ENCODE results near the gene PARD3.

The PARD3 gene

DNA sequence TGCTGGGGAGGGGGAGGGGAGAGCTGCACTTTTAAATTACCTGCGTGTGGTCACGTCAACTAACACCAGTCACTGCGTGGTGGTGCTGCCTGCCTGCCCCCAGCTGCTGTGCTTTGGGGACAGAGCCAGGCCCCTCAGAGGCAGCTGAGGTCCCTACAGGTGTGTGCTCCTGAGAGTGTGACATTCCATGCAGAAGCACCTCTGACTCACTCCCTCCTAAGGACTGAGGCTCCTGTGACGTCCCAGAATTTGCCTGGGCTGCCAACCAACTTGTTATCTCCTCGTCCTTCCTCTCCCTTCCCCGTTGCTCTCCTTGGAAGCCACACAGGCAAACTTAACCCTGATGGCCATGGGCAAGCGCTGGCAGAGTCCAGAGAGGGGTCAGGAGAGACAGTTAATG lies 563.0 kb downstream of the PARD3 start:
- DNase-seq (ENCODE audit: low read depth) = no peak

DNA sequence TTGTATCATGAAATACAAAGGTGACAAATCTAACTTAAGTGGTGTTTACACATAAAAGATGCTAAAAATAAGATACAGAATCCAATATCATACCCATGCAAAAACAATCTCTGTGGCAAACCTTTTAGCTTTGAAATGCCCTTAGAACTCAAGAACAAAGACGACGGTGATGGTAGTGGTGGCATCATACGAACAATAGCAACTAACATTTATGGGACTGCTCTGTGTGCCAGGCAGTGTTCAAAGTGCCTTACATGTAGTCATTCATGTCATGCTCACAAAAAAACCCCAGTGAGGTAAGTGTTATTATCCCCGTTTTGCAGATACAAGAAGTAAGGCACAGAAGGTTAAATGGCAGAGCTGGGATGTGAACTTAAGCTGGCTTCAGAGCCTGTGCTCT lies 563.9 kb downstream of the PARD3 start:
- no peak for DNase-seq (ENCODE audit: low read depth)

DNA sequence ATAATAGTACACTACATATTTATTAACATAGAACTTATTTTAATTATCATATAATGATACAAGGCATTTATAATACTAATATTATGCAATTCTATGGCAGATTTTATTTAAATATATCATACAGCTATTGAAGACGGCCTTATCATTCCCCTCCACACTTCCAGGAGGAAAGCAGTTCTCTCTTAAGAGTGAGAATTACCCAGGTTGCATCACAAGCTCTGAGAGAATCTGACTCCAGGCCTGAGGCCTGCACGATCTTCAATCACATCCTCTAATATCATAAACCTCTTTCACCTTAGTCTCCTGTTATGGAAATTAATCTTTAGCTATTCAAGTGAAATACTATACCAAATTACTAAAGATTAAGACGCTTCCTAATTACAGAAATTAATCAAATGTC lies 564.4 kb downstream of the PARD3 start:
- no peak for DNase-seq (ENCODE audit: low read depth)

DNA sequence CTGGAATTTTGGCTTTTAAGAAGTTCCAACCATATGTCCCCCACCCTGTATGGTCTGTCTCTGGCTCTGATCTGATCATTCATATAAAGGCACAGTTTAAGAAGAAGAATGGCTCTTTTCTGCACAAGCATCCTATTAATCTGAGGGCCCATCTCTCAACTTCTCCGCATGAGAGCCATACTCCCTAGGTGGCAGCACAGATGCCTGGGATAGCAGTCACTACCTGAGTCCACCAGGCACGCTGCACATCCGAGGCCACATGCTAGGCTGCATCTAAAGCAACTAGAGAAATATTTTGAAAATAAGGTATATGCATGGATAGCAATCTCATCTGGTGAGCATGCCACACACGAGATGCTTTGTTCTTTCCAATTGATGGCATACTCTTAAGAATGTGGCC lies 565.5 kb downstream of the PARD3 start:
- DNase-seq (ENCODE audit: low read depth) = no peak

DNA sequence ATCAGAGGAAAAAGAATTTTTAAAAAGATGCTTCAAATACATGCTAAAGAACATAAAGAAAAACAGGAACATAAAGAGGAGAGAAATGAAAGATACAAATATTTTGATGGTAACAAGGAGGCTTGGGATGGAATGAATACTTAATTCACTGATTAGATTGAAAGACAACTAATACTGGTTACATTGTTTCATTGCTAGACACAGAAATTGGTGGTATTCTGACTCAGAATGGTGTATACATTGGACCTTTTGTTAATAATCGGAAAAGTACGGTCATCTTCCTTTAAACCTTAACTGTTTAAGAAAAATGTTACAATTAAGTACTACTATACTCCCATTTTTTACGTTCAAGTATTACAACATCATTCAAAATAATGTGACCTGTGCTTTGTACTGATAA lies 567.5 kb downstream of the PARD3 start:
- no peak for DNase-seq (ENCODE audit: low read depth)

DNA sequence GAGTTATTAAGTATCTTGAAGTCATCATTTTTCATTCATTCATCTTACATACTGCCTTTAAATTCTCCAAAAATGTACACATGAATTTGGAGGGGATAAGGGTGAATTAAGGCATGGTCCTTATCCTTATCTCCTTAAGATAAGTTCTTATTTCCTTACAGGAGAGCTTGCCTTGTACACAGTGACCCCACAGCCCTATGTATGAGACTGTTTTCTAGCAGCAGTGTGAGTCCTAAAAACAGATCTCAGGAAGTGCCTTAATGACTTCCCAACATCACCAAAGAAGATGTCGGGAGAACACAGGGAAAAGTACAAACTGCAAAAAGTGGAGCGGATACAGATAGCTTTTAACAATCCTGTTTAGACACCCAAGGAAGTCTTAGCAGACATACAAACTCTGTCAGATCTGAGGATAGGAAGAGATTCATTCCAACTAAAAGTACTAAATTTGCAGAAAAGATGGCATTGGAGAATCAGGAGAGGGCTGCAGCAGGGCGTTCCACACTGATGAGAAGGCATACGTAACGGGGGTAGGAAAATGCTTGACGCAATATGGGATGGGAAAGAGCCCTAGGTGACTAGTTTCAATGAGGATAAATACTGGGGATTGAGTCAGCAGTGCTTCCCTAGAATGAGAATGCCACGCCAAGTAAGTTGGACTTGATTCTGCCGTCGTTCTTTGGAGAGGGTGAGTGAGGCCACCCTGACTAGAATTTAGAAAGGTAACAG lies 570.2 kb downstream of the PARD3 start:
- DNase-seq (ENCODE audit: low read depth) = no peak

DNA sequence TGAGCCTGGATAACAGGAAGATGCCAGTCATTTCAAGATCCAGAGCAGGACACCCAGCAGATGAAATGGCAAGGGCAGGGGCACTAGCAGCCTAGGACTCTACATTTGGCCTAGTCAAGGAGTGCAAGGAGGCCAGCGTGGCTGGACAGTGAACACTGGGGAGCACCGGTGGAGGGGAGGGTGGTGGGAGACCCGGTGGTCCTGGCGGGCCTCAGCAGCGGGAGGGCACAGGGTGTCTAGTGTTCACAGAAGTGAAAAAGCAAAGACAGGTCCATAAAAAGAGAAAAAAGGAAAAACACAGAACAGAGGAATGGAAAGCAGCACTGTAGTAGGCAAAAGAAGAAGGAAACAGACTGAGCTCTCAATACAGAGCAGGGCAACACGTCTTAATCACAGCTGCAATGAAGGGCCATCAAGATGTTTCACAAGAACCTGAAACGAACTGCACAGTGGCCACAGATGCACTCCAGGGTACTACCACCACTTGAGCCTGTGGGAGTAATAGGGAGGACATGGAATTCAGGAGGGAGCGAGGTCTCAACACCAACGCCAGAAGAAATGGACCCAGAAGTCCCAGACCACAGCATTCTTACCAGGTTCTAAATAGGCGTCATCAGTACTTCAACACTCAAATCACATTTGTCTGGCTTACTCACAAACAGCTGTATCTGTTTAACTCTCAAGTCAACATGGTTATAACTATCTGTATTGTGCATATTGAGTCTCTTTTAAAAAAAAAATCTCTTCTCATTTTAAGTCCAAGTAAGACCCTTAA lies 573.7 kb downstream of the PARD3 start:
- DNase-seq (ENCODE audit: low read depth) = no peak

DNA sequence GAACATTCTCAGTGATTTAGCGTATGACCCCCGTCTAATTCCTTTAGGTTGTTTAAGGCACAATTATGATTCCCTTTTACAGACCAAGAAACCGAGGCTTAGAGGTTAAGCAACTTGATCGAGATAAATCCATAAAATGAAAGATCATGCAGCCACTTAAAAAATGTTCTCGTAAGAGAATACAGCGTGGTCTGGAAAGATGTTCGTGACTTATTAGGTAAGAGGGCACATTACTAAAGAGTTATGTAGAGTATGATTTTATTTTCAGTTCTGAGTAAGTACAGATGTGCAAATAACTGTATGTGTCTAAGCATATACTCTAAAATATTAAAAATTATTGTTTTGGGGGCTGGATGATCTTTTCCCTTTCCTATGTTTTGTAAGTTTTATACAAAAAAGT lies 575.1 kb downstream of the PARD3 start:
- no peak for DNase-seq (ENCODE audit: low read depth)

DNA sequence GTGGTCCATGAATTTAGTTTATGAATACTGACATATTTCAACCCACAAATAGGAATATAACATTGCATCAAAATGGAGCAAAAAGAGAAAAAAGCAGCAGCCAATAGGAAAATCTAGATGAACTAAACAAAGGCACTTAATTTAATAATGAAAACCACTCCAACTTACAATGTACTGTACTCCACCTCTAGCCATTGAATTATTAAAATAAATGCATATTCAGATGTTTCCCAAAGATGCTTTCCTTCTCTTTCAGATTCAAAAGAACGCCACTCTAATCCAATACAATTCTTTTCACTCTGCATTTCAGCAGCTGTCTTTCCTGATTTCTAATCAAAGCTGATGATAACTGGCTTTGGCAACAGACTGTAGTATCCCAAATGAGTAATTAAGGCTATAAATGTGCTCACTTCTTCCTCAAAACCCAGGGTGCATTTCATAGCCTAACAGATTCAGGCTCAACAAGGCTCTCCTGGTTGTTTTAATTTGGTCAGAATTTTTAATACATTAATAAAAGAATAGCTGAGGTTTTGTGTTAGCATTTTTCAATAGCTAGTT lies 577.1 kb downstream of the PARD3 start:
- no peak for DNase-seq (ENCODE audit: low read depth)

DNA sequence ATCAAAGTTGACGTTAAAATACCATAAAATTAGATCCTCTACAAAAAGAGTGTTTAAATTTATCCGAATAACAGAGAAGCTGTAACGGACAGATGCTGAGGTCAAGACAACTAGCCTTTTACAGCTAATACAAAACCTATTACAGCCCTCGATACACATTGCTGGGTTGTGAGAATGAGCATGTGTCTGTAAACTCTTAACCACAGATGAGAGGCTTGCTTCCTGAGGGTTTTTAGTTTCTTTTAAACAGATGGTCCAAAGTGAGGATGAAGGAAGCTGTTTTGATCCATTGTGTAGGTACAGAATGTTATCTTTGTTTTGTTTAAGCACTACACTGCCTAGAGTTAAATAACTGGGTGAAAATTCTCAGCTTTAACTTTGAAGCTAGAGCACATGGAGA lies 578.2 kb downstream of the PARD3 start:
- no peak for DNase-seq (ENCODE audit: low read depth)

DNA sequence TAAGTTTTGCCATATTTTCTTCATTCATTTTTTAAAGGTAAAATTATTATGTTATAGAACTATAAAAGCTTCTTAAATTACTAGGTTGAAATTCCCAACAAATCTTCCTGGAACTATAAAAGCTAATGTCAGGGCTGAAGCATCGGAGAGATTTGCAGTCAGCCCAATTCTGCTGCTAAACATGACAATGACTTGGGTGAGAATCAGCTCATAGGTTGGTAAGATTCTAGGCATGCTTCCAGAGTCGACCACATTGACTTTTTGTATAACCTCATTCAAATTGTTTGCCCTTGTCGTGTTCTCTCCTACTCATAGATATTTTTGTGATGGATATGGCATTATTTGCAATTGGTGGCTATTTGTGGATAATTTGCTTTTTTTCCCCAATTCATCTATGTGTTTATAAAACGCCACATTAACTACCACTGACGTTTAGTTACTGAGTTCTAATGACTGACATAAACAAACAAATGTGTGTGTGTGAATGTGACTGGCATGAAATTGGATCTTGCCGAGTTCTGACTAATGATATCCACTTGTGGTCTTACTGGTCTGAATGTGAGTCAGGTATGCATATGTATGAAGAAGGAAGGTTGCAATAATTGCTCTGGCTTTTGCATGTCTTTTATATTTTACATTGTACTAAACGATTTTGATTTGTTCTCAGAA lies 579.8 kb downstream of the PARD3 start:
- DNase-seq (ENCODE audit: low read depth) = no peak

DNA sequence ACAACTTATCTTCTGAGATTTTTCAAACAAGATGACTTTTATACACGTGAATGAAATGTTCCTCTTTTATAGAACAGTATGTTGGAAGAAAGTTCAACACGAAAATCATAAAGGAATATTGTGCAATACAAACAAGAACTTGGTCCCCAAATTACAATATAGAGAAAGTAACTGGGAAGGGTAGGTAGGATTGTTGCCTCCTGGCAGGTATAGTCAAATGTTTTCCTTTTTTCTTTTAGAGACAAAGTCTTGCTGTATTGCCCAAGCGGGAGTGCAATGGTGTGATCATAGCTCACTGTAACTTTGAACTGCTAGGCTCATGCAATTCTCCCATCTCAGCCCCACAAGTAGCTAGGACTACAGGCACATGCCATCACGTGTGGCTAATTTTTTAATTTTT lies 582.6 kb downstream of the PARD3 start:
- no peak for DNase-seq (ENCODE audit: low read depth)

DNA sequence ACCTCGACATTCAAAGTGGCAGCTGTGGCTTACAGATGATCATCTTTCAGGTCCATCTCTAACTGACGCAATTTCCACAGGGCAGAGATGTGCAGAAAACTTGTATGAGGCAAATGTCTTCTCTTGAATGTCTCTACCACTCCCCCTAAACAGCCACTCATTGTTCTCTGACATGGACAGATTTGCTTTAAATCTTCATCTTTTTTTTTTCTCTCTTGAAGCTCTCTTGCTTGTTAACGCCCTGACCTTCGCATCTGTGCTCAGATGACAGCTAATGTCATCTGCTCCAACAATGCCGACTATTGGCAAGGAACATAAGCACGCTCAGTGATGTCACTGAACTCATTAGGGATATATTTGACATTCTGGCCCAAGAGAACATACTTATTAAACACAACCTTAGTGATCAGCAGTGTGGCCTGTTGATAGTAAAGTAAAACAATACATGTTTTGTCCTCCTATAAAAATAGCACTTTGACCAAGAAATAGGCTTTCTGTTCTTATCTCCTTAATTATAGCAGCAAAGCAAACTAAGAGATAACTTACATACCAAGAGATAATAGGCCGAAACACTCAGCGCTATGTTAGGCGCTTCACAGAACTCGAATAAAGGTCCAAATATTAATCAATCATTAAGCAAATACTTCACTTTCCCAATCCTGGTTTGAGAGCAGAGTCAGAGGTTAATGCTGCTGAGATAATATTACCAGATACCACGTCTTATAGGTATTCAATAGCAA lies 583.5 kb downstream of the PARD3 start:
- no peak for DNase-seq (ENCODE audit: low read depth)

DNA sequence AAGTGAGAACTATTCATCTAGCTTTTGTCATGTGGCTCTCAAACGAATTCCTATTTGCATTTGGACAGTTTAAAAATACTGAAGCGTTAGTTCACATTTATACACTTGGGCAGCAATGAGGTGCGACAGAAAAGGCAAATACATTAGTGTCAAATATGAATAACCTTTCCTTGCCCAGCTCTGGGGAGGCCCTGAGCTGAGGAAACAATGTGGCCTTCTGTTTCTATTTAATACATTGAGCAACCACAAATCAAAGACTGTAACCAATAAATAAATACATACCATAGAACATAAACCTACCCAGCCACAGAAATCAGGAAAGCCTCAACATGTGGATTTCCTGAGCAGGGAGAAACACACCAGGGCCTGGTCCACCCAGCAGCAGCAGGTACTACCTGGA lies 585.2 kb downstream of the PARD3 start:
- no peak for DNase-seq (ENCODE audit: low read depth)

DNA sequence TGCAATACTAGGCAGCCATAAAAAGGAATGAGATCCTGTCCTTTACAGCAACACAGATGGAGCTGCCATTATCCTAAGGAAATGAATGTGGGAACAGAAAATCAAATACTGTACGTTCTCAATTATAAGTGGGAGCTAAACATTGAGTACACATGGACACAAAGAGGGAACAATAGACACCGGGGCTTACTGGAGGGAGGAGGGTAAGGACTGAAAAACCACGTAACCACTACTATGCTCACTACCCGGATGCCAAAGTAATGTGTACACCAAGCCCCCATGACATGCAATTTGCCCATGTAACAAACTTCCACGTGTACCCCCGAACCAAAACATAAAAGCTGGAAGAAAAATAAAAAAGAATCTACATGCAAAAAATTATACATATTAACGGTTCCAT lies 587.0 kb downstream of the PARD3 start:
- DNase-seq (ENCODE audit: low read depth) = no peak

DNA sequence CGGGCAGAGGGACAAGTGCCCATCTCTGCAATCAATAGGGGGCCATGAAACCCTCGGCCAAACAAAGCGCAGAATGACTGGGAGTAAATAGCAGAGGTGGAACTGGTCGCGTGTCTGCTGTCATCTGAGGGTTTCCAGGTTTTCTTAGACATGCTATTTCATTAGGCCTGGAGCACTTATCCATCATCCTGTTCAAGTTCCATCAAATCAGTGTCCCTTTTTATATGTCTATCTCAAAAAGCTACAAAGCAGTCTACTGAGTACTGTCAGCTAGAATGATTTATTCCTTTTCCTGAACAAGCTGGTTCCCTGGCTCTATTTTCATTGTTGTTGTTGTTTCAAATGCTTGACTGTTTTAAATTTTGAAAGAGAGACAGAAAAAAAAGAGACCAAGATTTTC lies 590.5 kb downstream of the PARD3 start:
- DNase-seq (ENCODE audit: low read depth) = no peak

DNA sequence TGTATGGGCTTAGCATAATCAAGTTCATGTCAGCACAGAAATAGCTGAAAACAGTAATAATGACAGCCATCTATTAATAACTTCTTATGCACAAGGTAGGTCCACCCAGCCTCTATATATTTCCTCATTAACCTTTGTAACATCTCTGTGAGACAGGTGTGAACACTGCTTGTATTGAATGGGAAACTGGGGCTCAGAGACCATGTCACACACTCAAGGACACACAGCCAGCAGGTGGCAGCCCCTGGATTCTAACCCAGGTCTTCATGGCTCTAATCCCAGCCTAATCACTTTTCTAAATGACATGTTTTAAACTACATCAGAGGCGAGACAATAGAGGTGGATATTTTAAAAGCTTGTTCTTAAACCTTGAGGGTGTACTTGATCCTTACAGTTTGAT lies 591.4 kb downstream of the PARD3 start:
- DNase-seq (ENCODE audit: low read depth) = no peak

DNA sequence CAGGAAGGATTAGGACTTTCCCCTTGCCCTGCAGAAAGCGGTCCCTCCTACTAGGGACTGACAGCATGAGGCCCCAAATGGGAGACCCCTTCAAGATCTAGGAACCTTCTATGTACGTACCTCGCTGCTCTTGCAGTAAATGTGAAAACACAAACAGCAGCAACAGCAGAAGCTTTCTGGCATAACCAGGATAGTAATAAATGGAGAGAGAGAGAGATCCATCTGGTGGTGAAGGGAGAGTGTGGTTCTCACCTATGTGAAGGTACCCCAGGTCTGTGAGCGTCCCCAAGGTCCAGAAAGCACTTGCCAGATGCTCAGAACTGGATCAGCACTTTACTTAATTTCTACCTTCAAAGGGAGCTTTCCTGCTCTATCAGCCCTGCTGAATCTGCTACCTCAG lies 592.7 kb downstream of the PARD3 start:
- DNase-seq (ENCODE audit: low read depth) = no peak

DNA sequence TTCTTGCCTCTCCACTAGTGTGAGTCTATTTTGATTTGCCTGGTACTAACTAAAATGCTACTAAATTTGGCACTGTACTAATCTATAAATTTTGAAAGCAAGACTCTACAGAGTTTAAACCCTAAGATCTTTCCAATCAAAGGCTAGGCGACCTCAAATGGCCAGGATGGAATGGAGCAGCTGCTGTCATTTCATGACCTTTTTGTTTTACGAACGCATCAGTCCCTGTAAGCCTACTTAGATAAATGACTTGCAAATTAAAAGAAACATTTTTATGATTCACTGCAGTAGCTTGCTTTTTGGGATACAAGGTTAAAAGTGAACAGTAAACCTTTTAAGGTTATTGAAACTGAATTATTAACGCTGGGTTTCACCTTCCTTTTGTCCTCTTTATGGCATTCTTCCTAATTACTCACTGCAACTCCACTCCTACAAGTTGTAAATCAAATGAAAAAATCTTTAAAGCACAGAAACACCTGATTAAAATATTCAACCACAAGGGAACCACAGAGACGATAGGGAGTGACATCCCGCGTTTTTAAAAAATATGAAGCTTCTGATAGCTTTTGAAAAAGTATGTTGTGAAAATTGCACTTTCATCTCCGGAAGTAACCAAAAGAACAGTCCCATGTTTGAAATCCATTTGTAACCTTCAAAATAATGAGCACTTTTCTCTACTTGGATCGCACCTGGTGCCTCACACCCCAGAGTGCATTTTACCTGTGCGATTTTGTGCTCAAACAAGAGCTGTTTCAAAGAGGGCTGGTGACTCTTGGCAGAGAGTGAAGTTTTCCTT lies 595.1 kb downstream of the PARD3 start:
- no peak for DNase-seq (ENCODE audit: low read depth)

DNA sequence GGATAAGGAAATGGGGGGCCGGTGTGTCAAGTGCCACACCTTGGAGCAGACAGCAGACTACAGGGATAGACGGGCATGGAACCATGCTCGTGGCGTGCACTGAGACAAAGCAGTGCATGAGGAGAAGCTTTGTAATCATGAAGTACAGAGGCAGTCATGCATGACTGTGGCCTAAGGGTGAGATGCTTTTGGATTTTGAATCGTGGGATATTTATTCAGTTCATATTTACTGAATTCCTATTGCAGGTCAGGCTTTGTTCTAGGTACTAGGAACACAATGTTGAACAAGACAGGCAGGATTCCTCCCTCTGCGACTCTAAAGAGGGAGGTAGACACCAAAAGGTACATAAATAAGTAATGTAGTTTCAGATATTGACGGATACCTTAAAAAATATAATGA lies 597.6 kb downstream of the PARD3 start:
- no peak for DNase-seq (ENCODE audit: low read depth)

DNA sequence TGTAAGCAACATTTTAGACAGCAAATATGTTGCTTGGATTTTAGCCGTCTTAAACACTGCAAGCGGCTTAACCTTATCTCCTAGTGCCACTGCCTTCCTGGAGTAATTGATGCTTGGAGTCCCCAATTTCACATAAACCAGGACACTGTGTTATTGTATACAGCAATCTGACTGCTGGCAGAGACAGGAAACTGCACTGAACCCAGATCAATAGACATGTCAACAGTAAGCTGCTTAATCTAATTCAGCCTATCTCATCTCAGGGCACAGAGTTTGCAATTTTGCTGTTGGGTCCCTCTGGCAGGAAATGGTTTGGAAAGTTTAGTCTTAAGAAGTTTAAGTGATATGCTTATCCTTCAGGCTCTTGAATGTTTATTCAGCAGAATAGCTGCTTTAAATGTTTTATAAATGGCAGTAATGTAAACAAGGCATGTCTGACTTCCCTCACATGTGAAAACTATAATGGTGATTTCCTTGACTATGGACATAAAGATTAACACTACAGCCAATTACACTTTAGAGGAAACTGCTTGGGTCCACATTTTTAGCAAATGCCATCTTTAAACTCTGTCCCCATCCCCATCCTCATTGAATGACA lies 598.6 kb downstream of the PARD3 start:
- DNase-seq (ENCODE audit: low read depth) = no peak

Measured in activated T-cell treated with anti-CD3 and anti-CD28 coated beads for 48 hours (primary cell).